ENCODE results near the gene TRAPPC6A.

TRAPPC6A gene

GRCh38 chr19:45161738-45162607 is 16.1 kb downstream of the TRAPPC6A start:
- peak; percentile 87 for DNase-seq

- DNase-seq: peak; percentile 92
Measured at GRCh38 chr19:45160870-45161737, 16.9 kb downstream of the TRAPPC6A start, which contains the start of gene NKPD1. Gene NKPD1 (minus strand): TSS chr19:45160982. CDS start chr19:45160150, 832 bp downstream.

GRCh38 chr19:45159971-45160324 is 18.1 kb downstream of the TRAPPC6A start:
- no peak for DNase-seq

- no peak for DNase-seq
Measured at GRCh38 chr19:45159210-45159970, 18.6 kb downstream of the TRAPPC6A start.

GRCh38 chr19:45158503-45159209 is 19.4 kb downstream of the TRAPPC6A start:
- DNase-seq: no peak

- no peak for DNase-seq
Measured at GRCh38 chr19:45156751-45157150, 21.3 kb downstream of the TRAPPC6A start.

GRCh38 chr19:45156011-45156630 is 21.9 kb downstream of the TRAPPC6A start:
- no peak for DNase-seq

GRCh38 chr19:45154064-45154827 is 23.8 kb downstream of the TRAPPC6A start:
- peak; percentile 82 for DNase-seq

- peak; percentile 78 for DNase-seq
Measured at GRCh38 chr19:45153339-45154063, 24.5 kb downstream of the TRAPPC6A start.

GRCh38 chr19:45152504-45153338 is 25.3 kb downstream of the TRAPPC6A start:
- peak; percentile 71 for DNase-seq

- no peak for DNase-seq
Measured at GRCh38 chr19:45151821-45152503, 26.1 kb downstream of the TRAPPC6A start.

- no peak for DNase-seq
Measured at GRCh38 chr19:45151320-45151719, 26.7 kb downstream of the TRAPPC6A start.

GRCh38 chr19:45150751-45151281 is 27.2 kb downstream of the TRAPPC6A start:
- DNase-seq: no peak

GRCh38 chr19:45150180-45150579 is 27.9 kb downstream of the TRAPPC6A start:
- no peak for DNase-seq

GRCh38 chr19:45149129-45149528 is 28.9 kb downstream of the TRAPPC6A start:
- no peak for DNase-seq

- DNase-seq: peak; percentile 66
Measured at GRCh38 chr19:45147835-45148676, 30.0 kb downstream of the TRAPPC6A start.

- no peak for DNase-seq
Measured at GRCh38 chr19:45146741-45147205, 31.3 kb downstream of the TRAPPC6A start.

Measured in islet precursor cell (in vitro differentiated cells).